ENCODE results near the gene NTF4.
A peak's percentile ranks its signal among the peaks of the same experiment; 100 is the strongest.
"Not testable (repeated sequence)": the region's sequence is repeated elsewhere in the genome, so short reads cannot be mapped to it uniquely, and the experiment has no call there.

Gene NTF4

DNA sequence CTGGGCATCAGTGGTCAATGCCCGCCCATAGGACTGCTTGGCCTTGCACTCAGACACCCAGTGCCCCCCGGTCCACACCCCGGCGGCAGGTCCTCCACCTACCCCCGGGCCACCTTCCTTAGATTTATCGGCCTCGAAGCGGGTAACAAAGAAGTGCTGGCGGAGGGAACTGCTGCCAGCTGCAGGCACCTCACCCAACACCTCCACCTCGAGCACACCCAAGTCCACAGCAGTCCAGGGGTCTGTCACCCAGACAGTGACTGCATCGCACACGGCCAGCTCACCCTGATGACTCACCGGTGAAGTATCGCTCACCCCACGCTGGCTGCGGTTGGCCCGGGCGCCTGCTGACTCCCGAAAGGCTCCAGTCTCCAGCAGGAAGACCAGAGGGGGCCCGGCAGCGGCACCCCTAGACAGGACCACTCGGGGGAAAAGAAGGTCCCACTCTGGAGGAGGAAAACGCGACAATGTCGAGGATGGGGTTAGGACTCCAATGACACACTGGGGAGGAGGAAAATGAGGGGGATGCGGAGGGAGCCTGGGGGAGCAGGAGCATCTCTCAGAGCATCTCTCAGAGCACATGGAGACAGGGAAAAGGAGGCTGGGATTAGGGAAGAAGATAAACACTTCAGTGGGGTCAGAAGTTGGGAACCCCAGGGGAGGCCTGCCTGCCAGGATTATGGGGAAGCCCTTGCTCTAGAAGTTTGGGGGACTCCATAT lies 25.9 kb downstream of the NTF4 start:
- H3K27me3 ChIP-seq (replicated peaks; ENCODE audit: control insufficient read depth, insufficient read depth, low read length, poor library complexity, severe bottlenecking); H3K27ac ChIP-seq (ENCODE audit: insufficient read depth, low read length, poor library complexity, severe bottlenecking); H3K4me1 ChIP-seq (ENCODE audit: control insufficient read depth, insufficient read depth, low read length, poor library complexity, severe bottlenecking); DNase-seq; H3K4me3 ChIP-seq (ENCODE audit: insufficient read depth, low read depth, low read length, poor library complexity, severe bottlenecking); H3K9me3 ChIP-seq (ENCODE audit: control insufficient read depth, low read length); H3K36me3 ChIP-seq (ENCODE audit: control insufficient read depth, insufficient read depth, low read length): not testable (repeated sequence)

DNA sequence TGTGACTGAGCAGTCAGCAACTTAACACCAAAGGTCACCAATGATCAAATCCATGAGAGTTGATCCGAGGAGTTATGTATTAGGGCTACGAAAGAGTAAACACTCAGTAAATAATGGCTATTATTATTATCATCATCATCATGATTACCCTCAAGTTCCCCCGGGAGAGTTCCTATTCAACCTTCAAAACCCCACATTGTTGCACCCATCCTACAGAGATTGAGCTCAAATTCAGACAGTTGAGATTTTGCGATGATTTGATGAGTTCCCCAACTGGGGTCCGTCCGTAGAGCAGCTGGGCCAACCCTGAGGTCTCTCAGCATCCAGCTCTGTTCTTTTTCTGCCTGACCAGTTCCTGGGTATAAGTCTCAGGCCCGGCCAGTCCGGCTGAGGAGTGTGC lies 26.5 kb downstream of the NTF4 start:
- H3K27me3 ChIP-seq (replicated peaks; ENCODE audit: control insufficient read depth, insufficient read depth, low read length, poor library complexity, severe bottlenecking); H3K4me3 ChIP-seq (ENCODE audit: insufficient read depth, low read depth, low read length, poor library complexity, severe bottlenecking); H3K36me3 ChIP-seq (ENCODE audit: control insufficient read depth, insufficient read depth, low read length); H3K27ac ChIP-seq (ENCODE audit: insufficient read depth, low read length, poor library complexity, severe bottlenecking); DNase-seq; H3K9me3 ChIP-seq (ENCODE audit: control insufficient read depth, low read length); H3K4me1 ChIP-seq (ENCODE audit: control insufficient read depth, insufficient read depth, low read length, poor library complexity, severe bottlenecking): not testable (repeated sequence)

DNA sequence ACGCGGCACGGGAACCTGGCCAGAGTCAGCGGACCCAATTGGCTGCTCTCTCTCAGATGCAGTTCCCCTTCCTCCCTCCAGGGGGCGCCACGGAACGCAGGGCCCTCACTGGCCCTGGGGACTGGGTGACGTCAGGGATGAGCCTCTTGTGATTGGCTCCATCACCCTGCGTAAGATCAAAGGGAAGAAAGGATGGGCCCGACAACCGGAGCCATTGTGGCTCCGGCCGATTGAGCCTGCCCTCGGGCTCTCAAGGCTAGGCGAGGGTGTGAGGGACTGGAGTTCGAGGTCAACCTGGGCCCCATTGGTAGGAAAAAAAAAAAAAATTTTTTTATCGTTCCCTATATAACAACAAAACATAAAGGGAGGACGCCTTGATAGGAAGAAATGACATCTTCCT lies 27.8 kb downstream of the NTF4 start, which contains the start of gene CGB1:
CGB1 (minus strand) TSS at position 81 of the 400 bp plus-strand sequence. CDS start 184 bp downstream, outside the sequence.
- not testable (repeated sequence) for H3K27ac ChIP-seq (ENCODE audit: insufficient read depth, low read length, poor library complexity, severe bottlenecking); H3K9me3 ChIP-seq (ENCODE audit: control insufficient read depth, low read length); H3K36me3 ChIP-seq (ENCODE audit: control insufficient read depth, insufficient read depth, low read length); H3K4me1 ChIP-seq (ENCODE audit: control insufficient read depth, insufficient read depth, low read length, poor library complexity, severe bottlenecking); H3K4me3 ChIP-seq (ENCODE audit: insufficient read depth, low read depth, low read length, poor library complexity, severe bottlenecking); H3K27me3 ChIP-seq (replicated peaks; ENCODE audit: control insufficient read depth, insufficient read depth, low read length, poor library complexity, severe bottlenecking)
- DNase-seq = peak in 1 of 3 donors; percentile 27

DNA sequence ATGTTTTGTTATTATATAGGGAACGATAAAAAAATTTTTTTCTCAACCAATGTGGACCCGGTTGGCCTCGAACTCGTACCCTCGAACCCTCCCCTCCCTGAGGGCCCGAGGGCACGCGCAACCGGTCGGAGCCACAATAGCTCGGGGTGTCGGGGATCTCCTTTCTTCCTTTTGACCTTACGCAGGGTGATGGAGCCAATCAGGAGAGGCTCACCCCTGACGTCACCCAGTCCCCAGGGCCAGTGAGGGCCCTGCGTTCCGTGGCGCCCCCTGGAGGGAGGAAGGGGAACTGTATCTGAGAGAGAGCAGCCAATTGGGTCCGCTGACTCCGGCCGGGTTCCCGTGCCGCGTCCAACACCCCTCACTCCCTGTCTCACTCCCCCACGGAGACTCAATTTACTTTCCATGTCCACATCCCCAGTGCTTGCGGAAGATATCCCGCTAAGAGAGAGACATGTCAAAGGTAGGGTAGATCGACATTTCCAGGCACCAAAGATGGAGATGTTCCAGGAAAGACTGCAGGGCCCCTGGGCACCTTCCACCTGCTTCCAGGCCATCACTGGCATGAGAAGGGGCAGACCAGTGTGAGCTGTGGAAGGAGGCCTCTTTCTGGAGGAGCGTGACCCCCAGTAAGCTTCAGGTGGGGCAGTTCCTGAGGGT lies 32.8 kb downstream of the NTF4 start, which contains the start of gene CGB2:
CGB2 (plus strand) TSS at position 249 of the 660 bp plus-strand sequence; CDS start at position 455, 206 bp downstream.
- not testable (repeated sequence) for H3K9me3 ChIP-seq (ENCODE audit: control insufficient read depth, low read length); H3K4me3 ChIP-seq (ENCODE audit: insufficient read depth, low read depth, low read length, poor library complexity, severe bottlenecking); H3K27ac ChIP-seq (ENCODE audit: insufficient read depth, low read length, poor library complexity, severe bottlenecking); H3K36me3 ChIP-seq (ENCODE audit: control insufficient read depth, insufficient read depth, low read length); H3K27me3 ChIP-seq (replicated peaks; ENCODE audit: control insufficient read depth, insufficient read depth, low read length, poor library complexity, severe bottlenecking); H3K4me1 ChIP-seq (ENCODE audit: control insufficient read depth, insufficient read depth, low read length, poor library complexity, severe bottlenecking)
- peak in 2 of 3 donors; percentile 27 to 49 for DNase-seq

DNA sequence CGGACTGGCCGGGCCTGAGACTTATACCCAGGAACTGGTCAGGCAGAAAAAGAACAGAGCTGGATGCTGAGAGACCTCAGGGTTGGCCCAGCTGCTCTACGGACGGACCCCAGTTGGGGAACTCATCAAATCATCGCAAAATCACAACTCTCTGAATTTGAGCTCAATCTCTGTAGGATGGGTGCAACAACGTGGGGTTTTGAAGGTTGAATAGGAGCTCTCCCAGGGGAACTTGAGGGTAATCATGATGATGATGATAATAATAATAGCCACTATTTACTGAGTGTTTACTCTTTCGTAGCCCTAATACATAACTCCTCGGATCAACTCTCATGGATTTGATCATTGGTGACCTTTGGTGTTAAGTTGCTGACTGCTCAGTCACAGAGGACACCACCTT lies 34.3 kb downstream of the NTF4 start:
- H3K9me3 ChIP-seq (ENCODE audit: control insufficient read depth, low read length); H3K4me1 ChIP-seq (ENCODE audit: control insufficient read depth, insufficient read depth, low read length, poor library complexity, severe bottlenecking); H3K27me3 ChIP-seq (replicated peaks; ENCODE audit: control insufficient read depth, insufficient read depth, low read length, poor library complexity, severe bottlenecking); H3K27ac ChIP-seq (ENCODE audit: insufficient read depth, low read length, poor library complexity, severe bottlenecking); H3K36me3 ChIP-seq (ENCODE audit: control insufficient read depth, insufficient read depth, low read length); DNase-seq; H3K4me3 ChIP-seq (ENCODE audit: insufficient read depth, low read depth, low read length, poor library complexity, severe bottlenecking): not testable (repeated sequence)

DNA sequence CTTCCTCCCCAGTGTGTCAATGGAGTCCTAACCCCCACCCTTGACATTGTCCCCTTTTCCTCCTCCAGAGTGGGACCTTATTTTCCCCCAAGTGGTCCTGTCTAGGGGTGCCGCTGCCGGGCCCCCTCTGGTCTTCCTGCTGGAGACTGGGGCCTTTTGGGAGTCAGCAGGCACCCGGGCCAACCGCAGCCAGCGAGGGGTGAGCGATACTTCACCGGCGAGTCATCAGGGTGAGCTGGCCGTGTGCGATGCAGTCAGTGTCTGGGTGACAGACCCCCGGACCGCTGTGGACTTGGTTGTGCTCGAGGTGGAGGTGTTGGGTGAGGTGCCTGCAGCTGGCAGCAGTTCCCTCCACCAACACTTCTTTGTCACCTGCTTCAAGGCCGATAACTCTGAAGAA lies 34.9 kb downstream of the NTF4 start:
- H3K36me3 ChIP-seq (ENCODE audit: control insufficient read depth, insufficient read depth, low read length); H3K27ac ChIP-seq (ENCODE audit: insufficient read depth, low read length, poor library complexity, severe bottlenecking); H3K4me3 ChIP-seq (ENCODE audit: insufficient read depth, low read depth, low read length, poor library complexity, severe bottlenecking); H3K27me3 ChIP-seq (replicated peaks; ENCODE audit: control insufficient read depth, insufficient read depth, low read length, poor library complexity, severe bottlenecking); DNase-seq; H3K4me1 ChIP-seq (ENCODE audit: control insufficient read depth, insufficient read depth, low read length, poor library complexity, severe bottlenecking); H3K9me3 ChIP-seq (ENCODE audit: control insufficient read depth, low read length): not testable (repeated sequence)

DNA sequence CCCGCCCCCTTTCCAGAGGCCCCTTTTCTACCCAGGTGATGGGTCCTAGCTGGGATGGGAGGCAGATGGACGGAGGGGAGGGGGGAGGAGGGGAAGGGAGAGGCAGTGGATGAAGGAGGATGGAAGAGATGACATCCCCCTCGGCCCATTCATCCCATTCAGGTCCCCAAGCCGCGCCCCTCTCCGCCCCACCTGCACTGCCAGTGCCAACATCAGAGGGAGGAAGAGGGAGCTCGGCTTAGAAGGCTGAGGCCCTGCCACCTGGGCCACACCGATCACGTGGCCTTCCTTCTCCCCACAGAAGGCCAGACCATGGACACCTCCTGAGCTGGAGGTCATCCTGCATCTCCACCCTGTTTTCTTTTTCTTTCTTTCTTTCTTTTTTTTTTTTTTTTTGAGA lies 35.9 kb downstream of the NTF4 start:
- H3K27me3 ChIP-seq (replicated peaks; ENCODE audit: control insufficient read depth, insufficient read depth, low read length, poor library complexity, severe bottlenecking); H3K9me3 ChIP-seq (ENCODE audit: control insufficient read depth, low read length); H3K27ac ChIP-seq (ENCODE audit: insufficient read depth, low read length, poor library complexity, severe bottlenecking); H3K36me3 ChIP-seq (ENCODE audit: control insufficient read depth, insufficient read depth, low read length); H3K4me1 ChIP-seq (ENCODE audit: control insufficient read depth, insufficient read depth, low read length, poor library complexity, severe bottlenecking); H3K4me3 ChIP-seq (ENCODE audit: insufficient read depth, low read depth, low read length, poor library complexity, severe bottlenecking); DNase-seq: not testable (repeated sequence)

DNA sequence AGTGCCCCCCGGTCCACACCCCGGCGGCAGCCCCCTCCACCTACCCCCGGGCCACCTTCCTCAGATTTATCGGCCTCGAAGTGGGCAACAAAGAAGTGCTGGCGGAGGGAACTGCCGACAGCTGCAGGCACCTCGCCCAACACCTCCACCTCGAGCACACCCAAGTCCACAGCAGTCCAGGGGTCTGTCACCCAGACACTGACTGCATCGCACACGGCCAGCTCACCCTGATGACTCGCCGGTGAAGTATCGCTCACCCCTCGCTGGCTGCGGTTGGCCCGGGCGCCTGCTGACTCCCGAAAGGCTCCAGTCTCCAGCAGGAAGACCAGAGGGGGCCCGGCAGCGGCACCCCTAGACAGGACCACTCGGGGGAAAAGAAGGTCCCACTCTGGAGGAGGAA lies 39.0 kb downstream of the NTF4 start:
- not testable (repeated sequence) for H3K4me3 ChIP-seq (ENCODE audit: insufficient read depth, low read depth, low read length, poor library complexity, severe bottlenecking)

DNA sequence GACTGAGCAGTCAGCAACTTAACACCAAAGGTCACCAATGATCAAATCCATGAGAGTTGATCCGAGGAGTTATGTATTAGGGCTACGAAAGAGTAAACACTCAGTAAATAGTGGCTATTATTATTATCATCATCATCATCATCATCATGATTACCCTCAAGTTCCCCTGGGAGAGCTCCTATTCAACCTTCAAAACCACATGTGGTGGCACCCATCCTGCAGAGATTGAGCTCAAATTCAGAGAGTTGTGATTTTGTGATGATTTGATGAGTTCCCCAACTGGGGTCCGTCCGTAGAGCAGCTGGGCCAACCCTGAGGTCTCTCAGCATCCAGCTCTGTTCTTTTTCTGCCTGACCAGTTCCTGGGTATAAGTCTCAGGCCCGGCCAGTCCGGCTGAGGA lies 39.5 kb downstream of the NTF4 start:
- not testable (repeated sequence) for H3K27me3 ChIP-seq (replicated peaks; ENCODE audit: control insufficient read depth, insufficient read depth, low read length, poor library complexity, severe bottlenecking); H3K4me3 ChIP-seq (ENCODE audit: insufficient read depth, low read depth, low read length, poor library complexity, severe bottlenecking); H3K27ac ChIP-seq (ENCODE audit: insufficient read depth, low read length, poor library complexity, severe bottlenecking); H3K36me3 ChIP-seq (ENCODE audit: control insufficient read depth, insufficient read depth, low read length); H3K4me1 ChIP-seq (ENCODE audit: control insufficient read depth, insufficient read depth, low read length, poor library complexity, severe bottlenecking); DNase-seq; H3K9me3 ChIP-seq (ENCODE audit: control insufficient read depth, low read length)

More for the DNA sequence above, 39.0 kb downstream of the NTF4 start:
- not testable (repeated sequence) for H3K9me3 ChIP-seq (ENCODE audit: control insufficient read depth, low read length); H3K36me3 ChIP-seq (ENCODE audit: control insufficient read depth, insufficient read depth, low read length); H3K4me1 ChIP-seq (ENCODE audit: control insufficient read depth, insufficient read depth, low read length, poor library complexity, severe bottlenecking); H3K27ac ChIP-seq (ENCODE audit: insufficient read depth, low read length, poor library complexity, severe bottlenecking); H3K27me3 ChIP-seq (replicated peaks; ENCODE audit: control insufficient read depth, insufficient read depth, low read length, poor library complexity, severe bottlenecking); DNase-seq

DNA sequence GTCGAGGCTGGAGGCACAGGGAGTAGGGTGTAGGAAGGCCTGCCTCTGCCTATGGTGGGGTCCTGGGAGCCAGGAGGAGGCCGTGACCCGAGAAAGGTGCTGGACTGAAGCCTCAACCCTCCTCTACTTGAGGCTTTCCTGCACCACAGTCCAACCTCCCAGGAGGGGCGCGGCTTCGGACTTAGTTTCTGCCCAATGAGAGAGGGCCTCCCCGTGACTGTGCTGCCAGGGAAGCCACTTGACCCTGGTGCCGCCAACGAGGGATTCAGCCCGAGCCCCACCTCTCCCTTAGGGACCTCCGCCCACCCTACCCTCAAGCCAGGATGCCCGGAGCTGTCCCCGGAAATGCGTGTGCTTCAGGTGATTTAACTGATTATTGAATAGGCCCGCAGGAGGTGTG lies 40.4 kb downstream of the NTF4 start, which contains the start of gene CGB3:
CGB3 (minus strand) TSS at position 101 of the 400 bp plus-strand sequence. CDS start 362 bp downstream, outside the sequence.
- H3K36me3 ChIP-seq (ENCODE audit: control insufficient read depth, insufficient read depth, low read length); H3K27me3 ChIP-seq (replicated peaks; ENCODE audit: control insufficient read depth, insufficient read depth, low read length, poor library complexity, severe bottlenecking); H3K4me1 ChIP-seq (ENCODE audit: control insufficient read depth, insufficient read depth, low read length, poor library complexity, severe bottlenecking); H3K27ac ChIP-seq (ENCODE audit: insufficient read depth, low read length, poor library complexity, severe bottlenecking); H3K4me3 ChIP-seq (ENCODE audit: insufficient read depth, low read depth, low read length, poor library complexity, severe bottlenecking); H3K9me3 ChIP-seq (ENCODE audit: control insufficient read depth, low read length); DNase-seq: not testable (repeated sequence)

All from effector memory CD4-positive, alpha-beta T cell (primary cell).